AG04449 (cell line): ENCODE measurements around the gene DCST2.
A peak's percentile ranks its signal among the peaks of the same experiment; 100 is the strongest.

Experiments used
- CTCF ChIA-PET: fragments of 350-600 bp; formaldehyde crosslinking; extraction: SDS; loops from one replicate; lab custom pipeline; 2021; ENCODE audit warnings: antibody characterized with exemption; lab: Yijun Ruan, JAX
- POLR2A ChIA-PET: fragments of 400-600, 350-600 bp; formaldehyde crosslinking; extraction: SDS; loops from one replicate; lab custom pipeline; 2020; ENCODE audit warnings: antibody characterized with exemption, inconsistent platforms; lab: Yijun Ruan, JAX
- DNase-seq: peaks from one replicate; pipeline ENCODE4 v3.0.0-alpha.2; 2010; ENCODE audit warnings: low read depth, low spot score
- H3K4me3 ChIP-seq: 2 replicates; pipeline ENCODE4 v1.5.1; 2011; ENCODE audit warnings: low read depth, mild to moderate bottlenecking, control low read depth, low read length
- TF ChIP-seq, protein P1 (sequence below): IDR thresholded peaks from one replicate; pipeline ENCODE4 v1.5.1; 2011; ENCODE audit warnings: mild to moderate bottlenecking, moderate library complexity, low read length, control low read depth, inconsistent platforms; ENCODE audit not compliant: insufficient read depth; ENCODE audit errors: missing control alignments

The DCST2 gene

DNA sequence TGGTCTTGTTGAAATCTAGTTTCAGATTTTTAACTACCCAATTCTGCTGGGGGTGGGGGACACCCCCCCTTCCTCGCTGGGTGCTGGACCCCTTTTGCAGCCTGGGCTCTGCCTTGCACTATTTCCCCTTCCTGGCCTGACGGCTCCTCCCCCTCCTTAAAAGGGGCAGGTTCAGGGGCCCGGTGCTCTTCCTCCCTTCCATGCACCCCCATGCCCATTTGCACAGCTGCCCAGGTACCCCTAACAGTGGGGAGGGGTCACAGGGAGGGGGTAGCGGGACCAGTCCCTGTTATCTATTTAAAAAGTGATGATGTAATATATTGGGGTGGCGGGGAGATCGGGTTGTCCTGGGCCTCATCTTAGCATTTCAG, 15.7 kb downstream of the DCST2 start:
- TF ChIP-seq, protein P1, sequence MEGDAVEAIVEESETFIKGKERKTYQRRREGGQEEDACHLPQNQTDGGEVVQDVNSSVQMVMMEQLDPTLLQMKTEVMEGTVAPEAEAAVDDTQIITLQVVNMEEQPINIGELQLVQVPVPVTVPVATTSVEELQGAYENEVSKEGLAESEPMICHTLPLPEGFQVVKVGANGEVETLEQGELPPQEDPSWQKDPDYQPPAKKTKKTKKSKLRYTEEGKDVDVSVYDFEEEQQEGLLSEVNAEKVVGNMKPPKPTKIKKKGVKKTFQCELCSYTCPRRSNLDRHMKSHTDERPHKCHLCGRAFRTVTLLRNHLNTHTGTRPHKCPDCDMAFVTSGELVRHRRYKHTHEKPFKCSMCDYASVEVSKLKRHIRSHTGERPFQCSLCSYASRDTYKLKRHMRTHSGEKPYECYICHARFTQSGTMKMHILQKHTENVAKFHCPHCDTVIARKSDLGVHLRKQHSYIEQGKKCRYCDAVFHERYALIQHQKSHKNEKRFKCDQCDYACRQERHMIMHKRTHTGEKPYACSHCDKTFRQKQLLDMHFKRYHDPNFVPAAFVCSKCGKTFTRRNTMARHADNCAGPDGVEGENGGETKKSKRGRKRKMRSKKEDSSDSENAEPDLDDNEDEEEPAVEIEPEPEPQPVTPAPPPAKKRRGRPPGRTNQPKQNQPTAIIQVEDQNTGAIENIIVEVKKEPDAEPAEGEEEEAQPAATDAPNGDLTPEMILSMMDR: no peak
- ChIA-PET POLR2A (interaction anchor here (0.5 to 1.6 kb wide), 5 partner anchors 17 to 62 kb away, joined by 3 to 6 read pairs (median 4); partner anchors contain the start of genes PBXIP1 and SHC1), CTCF (interaction anchor here (0.6 to 10.5 kb wide), 30 partner anchors 10 to 429 kb away, joined by 3 to 244 read pairs (median 5); partner anchors contain the start of genes ADAM15, FLAD1, LENEP and PBXIP1)
- DNase-seq: no peak
- peak overlapping the region; percentile 43 for H3K4me3 ChIP-seq

DNA sequence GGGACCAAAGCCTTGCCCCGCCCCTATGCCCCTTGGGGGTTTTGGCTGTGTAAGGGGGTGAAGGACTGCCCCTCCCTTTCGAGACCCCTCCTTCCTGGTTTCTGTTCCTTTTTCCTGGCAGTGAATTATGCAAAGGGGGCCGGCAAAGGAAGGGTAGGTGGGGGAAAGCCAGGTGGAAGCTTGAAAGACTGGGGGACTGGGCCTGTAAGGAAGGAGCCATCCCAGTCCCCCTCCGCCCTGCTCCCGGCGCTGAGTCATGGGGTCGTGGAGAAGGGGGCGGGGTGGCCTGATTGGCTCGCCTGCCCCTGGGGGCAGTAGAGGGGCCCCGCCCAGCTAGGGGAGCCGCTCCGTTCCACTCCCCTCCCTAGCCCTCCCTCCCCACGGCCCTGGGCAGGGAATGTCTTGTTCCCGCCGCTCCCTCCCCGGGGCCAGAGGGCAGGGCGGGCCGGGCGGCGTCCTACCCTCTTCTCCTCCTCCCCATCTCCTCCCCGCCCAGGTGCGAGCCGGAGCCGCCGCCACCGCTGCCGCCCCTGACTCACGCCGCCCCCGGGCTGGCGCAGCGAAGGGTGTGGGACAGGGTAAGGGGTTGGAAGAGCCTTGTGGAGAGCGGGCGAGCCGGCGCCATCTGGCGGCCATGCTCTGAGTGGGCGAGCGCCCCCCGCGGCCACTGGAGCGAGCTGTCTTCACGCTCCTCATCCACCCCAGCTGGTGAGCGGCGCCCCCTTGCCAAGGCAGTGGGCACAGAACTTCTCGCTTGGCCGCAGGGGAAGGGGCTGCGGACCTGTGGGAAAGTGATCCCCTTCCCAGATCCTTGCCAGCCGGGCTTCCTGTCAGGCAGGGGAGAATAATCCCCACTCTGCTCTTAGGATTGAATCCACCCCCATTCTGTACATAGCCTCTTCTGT, 16.3 kb downstream of the DCST2 start:
- DNase-seq: peak; percentile 14
- H3K4me3 ChIP-seq: peak overlapping the region; percentile 43
- POLR2A ChIA-PET: interaction anchor here (0.5 to 1.6 kb wide), 6 partner anchors 16 to 62 kb away, joined by 3 to 6 read pairs (median 4); partner anchors contain the start of genes PBXIP1, PYGO2 and SHC1
- TF ChIP-seq, protein P1: peak; percentile 100
- CTCF ChIA-PET: interaction anchor here (0.6 to 10.5 kb wide), 36 partner anchors 11 to 554 kb away, joined by 3 to 244 read pairs (median 4); partner anchors contain the start of genes ADAM15, DCST1, DCST2 and FLAD1

DNA sequence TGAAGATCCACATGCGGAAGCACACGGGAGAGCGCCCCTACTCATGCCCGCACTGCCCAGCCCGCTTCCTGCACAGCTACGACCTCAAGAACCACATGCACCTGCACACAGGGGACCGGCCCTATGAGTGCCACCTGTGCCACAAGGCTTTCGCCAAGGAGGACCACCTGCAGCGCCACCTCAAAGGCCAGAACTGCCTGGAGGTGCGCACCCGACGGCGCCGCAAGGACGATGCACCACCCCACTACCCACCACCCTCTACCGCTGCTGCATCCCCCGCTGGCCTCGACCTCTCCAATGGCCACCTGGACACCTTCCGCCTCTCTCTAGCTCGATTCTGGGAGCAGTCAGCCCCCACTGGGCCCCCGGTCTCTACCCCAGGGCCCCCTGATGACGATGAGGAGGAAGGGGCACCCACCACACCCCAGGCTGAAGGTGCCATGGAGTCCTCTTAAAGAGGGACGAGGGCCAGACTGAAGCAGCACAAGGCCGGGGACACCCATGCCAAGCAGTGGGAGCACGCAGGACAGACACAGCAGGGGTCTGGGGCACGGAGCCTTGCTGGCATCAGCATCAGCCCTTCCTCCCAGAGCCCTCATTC, 17.2 kb downstream of the DCST2 start:
- no peak for DNase-seq
- no peak overlapping the region for H3K4me3 ChIP-seq
- ChIA-PET POLR2A (interaction anchor here (1.6 kb wide), 1 partner anchor 46 kb away, joined by 6 read pairs; the partner anchor contains the start of gene SHC1), CTCF (interaction anchor here (0.9 to 10.5 kb wide), 23 partner anchors 12 to 553 kb away, joined by 3 to 244 read pairs (median 7); partner anchors contain the start of genes DCST1, DCST2, FLAD1 and LENEP)
- TF ChIP-seq, protein P1: no peak

DNA sequence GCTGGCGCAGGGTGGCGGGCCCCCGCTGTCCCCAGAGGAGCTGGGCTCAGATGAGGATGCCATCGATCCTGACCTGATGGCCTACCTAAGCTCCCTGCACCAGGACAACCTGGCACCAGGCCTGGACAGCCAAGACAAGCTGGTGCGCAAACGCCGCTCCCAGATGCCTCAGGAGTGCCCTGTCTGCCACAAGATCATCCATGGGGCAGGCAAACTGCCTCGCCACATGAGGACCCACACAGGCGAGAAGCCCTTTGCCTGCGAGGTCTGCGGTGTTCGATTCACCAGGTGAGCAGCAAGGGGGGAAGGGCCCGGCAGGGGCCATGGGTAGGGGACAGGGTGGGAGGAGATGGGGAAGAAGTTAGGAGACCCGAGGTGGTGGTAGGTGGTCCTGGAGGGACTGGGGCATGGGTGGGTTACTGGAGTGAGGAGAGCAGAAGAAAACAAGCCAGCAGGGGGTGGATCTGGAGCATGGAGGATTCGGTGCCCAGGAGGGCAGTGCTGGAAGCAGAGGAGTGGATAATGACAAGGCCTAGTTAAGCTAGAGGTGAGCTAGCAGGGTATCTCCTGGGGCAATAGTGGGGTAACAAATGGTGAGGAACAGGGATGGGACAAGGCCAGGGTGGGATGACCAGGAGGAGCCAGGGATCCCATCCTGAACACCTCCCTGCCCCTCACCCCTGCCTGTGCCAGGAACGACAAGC, 17.9 kb downstream of the DCST2 start:
- TF ChIP-seq, protein P1: no peak
- H3K4me3 ChIP-seq: no peak overlapping the region
- ChIA-PET CTCF (interaction anchor here (0.6 to 10.5 kb wide), 16 partner anchors 12 to 346 kb away, joined by 3 to 244 read pairs (median 4); partner anchors contain the start of genes LENEP, PBXIP1, PYGO2 and ZBTB7B), POLR2A (interaction anchor here (0.8 kb wide), 1 partner anchor 54 kb away, joined by 5 read pairs; the partner anchor contains the start of gene PYGO2)
- no peak for DNase-seq

DNA sequence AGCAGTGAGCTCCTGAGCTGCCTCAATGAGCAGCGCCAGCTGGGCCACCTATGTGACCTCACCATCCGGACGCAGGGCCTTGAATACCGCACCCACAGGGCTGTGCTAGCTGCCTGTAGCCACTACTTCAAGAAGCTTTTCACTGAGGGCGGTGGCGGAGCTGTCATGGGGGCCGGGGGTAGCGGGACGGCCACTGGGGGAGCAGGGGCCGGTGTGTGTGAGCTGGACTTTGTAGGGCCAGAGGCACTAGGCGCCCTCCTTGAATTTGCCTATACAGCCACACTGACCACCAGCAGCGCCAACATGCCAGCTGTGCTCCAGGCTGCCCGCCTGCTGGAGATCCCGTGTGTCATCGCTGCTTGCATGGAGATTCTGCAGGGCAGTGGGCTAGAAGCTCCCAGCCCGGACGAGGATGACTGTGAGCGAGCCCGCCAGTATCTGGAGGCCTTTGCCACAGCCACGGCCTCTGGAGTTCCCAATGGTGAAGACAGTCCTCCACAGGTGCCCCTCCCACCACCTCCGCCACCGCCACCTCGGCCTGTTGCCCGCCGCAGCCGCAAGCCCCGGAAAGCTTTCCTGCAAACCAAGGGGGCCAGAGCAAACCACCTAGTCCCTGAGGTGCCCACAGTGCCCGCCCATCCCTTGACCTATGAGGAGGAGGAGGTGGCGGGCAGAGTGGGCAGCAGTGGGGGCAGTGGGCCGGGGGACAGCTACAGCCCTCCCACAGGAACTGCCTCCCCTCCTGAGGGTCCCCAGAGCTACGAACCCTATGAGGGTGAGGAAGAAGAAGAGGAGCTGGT, 18.7 kb downstream of the DCST2 start:
- ChIA-PET CTCF (interaction anchor here (1.0 to 10.5 kb wide), 9 partner anchors 14 to 75 kb away, joined by 3 to 244 read pairs (median 4); partner anchors contain the start of genes LENEP, PBXIP1, PYGO2 and ZBTB7B), POLR2A (interaction anchor here (0.8 to 1.1 kb wide), 2 partner anchors 53 to 70 kb away, joined by 4 to 5 read pairs; partner anchors contain the start of gene PYGO2)
- H3K4me3 ChIP-seq: no peak overlapping the region
- TF ChIP-seq, protein P1: no peak
- no peak for DNase-seq
